Measurements from ENCODE around the gene SGSM2. TPM values are rescaled to one million over a fixed set of nuclear protein-coding genes. Genes with fewer than 3 reads are reported as not detected.

The SGSM2 gene
- total RNA-seq, 1 experiment from 2014 or later: 47.2 TPM

DNA sequence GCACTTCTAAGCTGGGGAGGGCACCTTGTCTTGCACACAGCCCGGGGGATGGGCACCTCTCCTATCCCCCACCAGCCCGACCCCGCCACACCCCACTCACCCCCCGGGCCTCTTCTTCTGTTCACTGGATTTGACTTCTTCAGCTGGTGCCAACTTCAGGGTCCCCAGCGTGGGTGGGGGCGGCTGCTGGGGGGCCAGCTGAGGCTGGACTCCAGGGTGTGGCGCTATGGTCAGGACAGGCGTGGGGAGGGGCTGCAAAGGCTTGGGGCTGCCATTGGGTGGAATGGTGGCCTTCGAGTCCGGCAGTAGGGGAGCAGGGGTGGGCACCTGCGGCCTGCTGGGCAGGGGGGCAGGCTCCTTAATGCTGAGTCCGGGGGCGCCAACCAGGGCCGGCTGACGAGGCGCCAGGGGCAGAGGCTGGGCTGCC, 57.5 kb downstream of the SGSM2 start:
- intact Hi-C loops (cut with micrococcal nuclease): no loop called here
- H3K9me2 ChIP-seq (replicated peaks; ENCODE audit: low read length): no peaks in the 10 kb centered on the region
- ATAC-seq (no peak), DNase-seq (no peak)
- BruUV-seq (replicated peaks): no TSS peak
- H3K27ac ChIP-seq (ENCODE audit: low read length): no peak overlapping the region
- no peak overlapping the region for H3K4me2 ChIP-seq (ENCODE audit: low read length)
- H4K20me1 ChIP-seq (ENCODE audit: low read length): peaks cover 16% of the 10 kb centered on the region; the same call in 1 of the 2 replicates
- H3K4me3 ChIP-seq (ENCODE audit: low read length): no peak overlapping the region
- TF ChIP-seq EZH2phosphoT487 (IDR thresholded peaks at IDR 0.05; ENCODE audit: borderline replicate concordance, low read length) (no peak), EZH2 (IDR thresholded peaks at IDR 0.05; ENCODE audit: low read length, unreplicated experiment) (no peak)
- TF ChIP-seq, protein P1, sequence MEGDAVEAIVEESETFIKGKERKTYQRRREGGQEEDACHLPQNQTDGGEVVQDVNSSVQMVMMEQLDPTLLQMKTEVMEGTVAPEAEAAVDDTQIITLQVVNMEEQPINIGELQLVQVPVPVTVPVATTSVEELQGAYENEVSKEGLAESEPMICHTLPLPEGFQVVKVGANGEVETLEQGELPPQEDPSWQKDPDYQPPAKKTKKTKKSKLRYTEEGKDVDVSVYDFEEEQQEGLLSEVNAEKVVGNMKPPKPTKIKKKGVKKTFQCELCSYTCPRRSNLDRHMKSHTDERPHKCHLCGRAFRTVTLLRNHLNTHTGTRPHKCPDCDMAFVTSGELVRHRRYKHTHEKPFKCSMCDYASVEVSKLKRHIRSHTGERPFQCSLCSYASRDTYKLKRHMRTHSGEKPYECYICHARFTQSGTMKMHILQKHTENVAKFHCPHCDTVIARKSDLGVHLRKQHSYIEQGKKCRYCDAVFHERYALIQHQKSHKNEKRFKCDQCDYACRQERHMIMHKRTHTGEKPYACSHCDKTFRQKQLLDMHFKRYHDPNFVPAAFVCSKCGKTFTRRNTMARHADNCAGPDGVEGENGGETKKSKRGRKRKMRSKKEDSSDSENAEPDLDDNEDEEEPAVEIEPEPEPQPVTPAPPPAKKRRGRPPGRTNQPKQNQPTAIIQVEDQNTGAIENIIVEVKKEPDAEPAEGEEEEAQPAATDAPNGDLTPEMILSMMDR (conservative IDR thresholded peaks at IDR 0.05; ENCODE audit: low read depth, low read length): no peak
- H3K36me3 ChIP-seq (ENCODE audit: low read depth, low read length): no peaks in the 10 kb centered on the region
- no peaks in the 10 kb centered on the region for H3K9me3 ChIP-seq (ENCODE audit: low read length)
- H3K4me1 ChIP-seq (ENCODE audit: insufficient read depth, low read length): peaks cover 52% of the 10 kb centered on the region
- H3F3A ChIP-seq (ENCODE audit: low read length, unreplicated experiment): no peaks in the 10 kb centered on the region
- ChIA-PET POLR2A (ENCODE audit: unreplicated experiment) (no interaction called here), CTCF (no interaction called here)
- H3K9ac ChIP-seq (ENCODE audit: low read length): no peak overlapping the region
- H3K79me2 ChIP-seq (ENCODE audit: low read length): peaks cover 65% of the 10 kb centered on the region
- H2AFZ ChIP-seq (ENCODE audit: low read length): no peak overlapping the region
- H3K27me3 ChIP-seq (ENCODE audit: low read length): no peaks in the 10 kb centered on the region

DNA sequence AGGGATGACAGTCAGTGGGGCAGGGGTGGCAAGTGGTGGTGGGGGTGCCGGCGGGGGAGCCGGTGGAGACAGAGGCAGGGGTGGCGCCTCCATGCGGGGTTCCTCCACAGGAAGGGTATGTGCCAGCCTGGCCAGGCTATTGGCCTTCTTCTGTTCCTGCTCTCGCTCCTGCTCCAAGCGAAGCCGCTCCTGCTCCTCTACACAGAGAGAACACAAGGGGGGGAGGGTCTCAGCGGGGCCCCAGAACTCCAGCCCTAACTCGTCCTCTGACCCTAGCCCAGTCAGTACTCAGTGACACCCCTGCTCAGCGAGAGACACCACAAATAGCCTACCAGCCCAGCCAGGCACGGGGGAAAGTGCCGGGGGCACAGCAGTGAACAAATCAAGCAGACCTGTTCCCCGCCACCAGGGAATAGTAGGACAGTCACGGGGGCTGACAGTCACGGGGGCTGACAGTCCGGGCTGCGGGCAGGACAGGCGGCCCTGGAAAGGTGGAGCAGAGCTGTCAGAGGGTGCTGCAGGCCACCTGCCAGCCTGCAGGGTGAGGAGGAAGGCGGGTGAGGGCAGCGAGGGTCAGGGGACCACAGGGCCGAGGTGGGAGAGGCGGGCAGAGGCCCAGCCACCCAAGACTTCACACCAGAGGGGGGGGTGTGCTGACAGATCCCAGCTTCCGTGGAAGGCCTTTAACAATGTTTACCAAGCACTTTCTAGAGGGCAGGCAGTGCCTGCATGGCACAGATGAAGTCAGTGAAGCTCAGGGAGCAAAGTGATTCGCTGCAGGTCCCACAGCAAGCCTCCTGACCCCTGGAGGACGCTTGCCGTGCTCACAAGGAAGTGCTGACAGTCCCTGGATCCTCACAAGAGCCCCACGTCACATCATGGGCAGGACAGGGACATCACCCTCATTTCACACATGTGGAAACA, 58.2 kb downstream of the SGSM2 start:
- Histone ChIP-seq H3K36me3 (ENCODE audit: low read depth, low read length) (no peaks in the 10 kb centered on the region), H3K9me2 (replicated peaks; ENCODE audit: low read length) (no peaks in the 10 kb centered on the region), H3K4me2 (ENCODE audit: low read length) (peak overlapping the region; percentile 100), H3F3A (ENCODE audit: low read length, unreplicated experiment) (peaks cover 3% of the 10 kb centered on the region), H3K27me3 (ENCODE audit: low read length) (no peaks in the 10 kb centered on the region), H3K9me3 (ENCODE audit: low read length) (no peaks in the 10 kb centered on the region), H3K4me3 (ENCODE audit: low read length) (no peak overlapping the region; the same call in 1 of the 2 replicates), H3K4me1 (ENCODE audit: insufficient read depth, low read length) (peaks cover 52% of the 10 kb centered on the region), H3K9ac (ENCODE audit: low read length) (no peak overlapping the region), H4K20me1 (ENCODE audit: low read length) (peaks cover 16% of the 10 kb centered on the region; the same call in 1 of the 2 replicates), H3K27ac (ENCODE audit: low read length) (peak overlapping the region; percentile 46), H3K79me2 (ENCODE audit: low read length) (peaks cover 68% of the 10 kb centered on the region), H2AFZ (ENCODE audit: low read length) (no peak overlapping the region)
- TF ChIP-seq EZH2phosphoT487 (IDR thresholded peaks at IDR 0.05; ENCODE audit: borderline replicate concordance, low read length): no peak
- TF ChIP-seq, protein P1 (conservative IDR thresholded peaks at IDR 0.05; ENCODE audit: low read depth, low read length): no peak
- no peak for TF ChIP-seq EZH2 (IDR thresholded peaks at IDR 0.05; ENCODE audit: low read length, unreplicated experiment)
- intact Hi-C loops (cut with micrococcal nuclease): no loop called here
- no peak for ATAC-seq
- BruUV-seq (replicated peaks): no TSS peak
- CTCF ChIA-PET: interaction anchor here (0.6 kb wide), 1 partner anchor 13 kb away, joined by 4 read pairs; no protein-coding TSS in a partner anchor
- peak; percentile 24 for DNase-seq
- POLR2A ChIA-PET (ENCODE audit: unreplicated experiment): no interaction called here

- no peak for DNase-seq
- ChIA-PET CTCF (no interaction called here), POLR2A (ENCODE audit: unreplicated experiment) (no interaction called here)
- TF ChIP-seq, protein P1 (conservative IDR thresholded peaks at IDR 0.05; ENCODE audit: low read depth, low read length): no peak
- TF ChIP-seq EZH2 (IDR thresholded peaks at IDR 0.05; ENCODE audit: low read length, unreplicated experiment) (no peak), EZH2phosphoT487 (IDR thresholded peaks at IDR 0.05; ENCODE audit: borderline replicate concordance, low read length) (no peak)
- Histone ChIP-seq H3K79me2 (ENCODE audit: low read length) (peaks cover 66% of the 10 kb centered on the region), H3K4me3 (ENCODE audit: low read length) (peak overlapping the region; percentile 60), H3K27ac (ENCODE audit: low read length) (peak overlapping the region; percentile 46), H4K20me1 (ENCODE audit: low read length) (peaks cover 16% of the 10 kb centered on the region; the same call in 1 of the 2 replicates), H3F3A (ENCODE audit: low read length, unreplicated experiment) (peaks cover 3% of the 10 kb centered on the region), H3K4me1 (ENCODE audit: insufficient read depth, low read length) (peaks cover 52% of the 10 kb centered on the region), H3K9ac (ENCODE audit: low read length) (peak overlapping the region; percentile 53), H3K9me2 (replicated peaks; ENCODE audit: low read length) (no peaks in the 10 kb centered on the region), H3K36me3 (ENCODE audit: low read depth, low read length) (no peaks in the 10 kb centered on the region), H2AFZ (ENCODE audit: low read length) (no peak overlapping the region), H3K27me3 (ENCODE audit: low read length) (no peaks in the 10 kb centered on the region), H3K9me3 (ENCODE audit: low read length) (no peaks in the 10 kb centered on the region), H3K4me2 (ENCODE audit: low read length) (peak overlapping the region; percentile 100)
- ATAC-seq: no peak
- BruUV-seq (replicated peaks): no TSS peak
- intact Hi-C loops (cut with micrococcal nuclease): no loop called here
Measured at GRCh38 chr17:2396192-2396567, 58.9 kb downstream of the SGSM2 start.
